ENCODE data around the gene MLYCD.

Gene MLYCD

GRCh38 chr16:83908798-83909197 lies 9.9 kb downstream of the MLYCD start:
- no peaks in the 10 kb centered on the region for H3K27me3 ChIP-seq (ENCODE audit: insufficient read depth, poor library complexity, severe bottlenecking)
- H3K4me1 ChIP-seq (ENCODE audit: insufficient read depth, poor library complexity, severe bottlenecking), result no peaks in the 10 kb centered on the region
- no peaks in the 10 kb centered on the region for H3K36me3 ChIP-seq (ENCODE audit: low read depth)
- no peak overlapping the region for H3K27ac ChIP-seq (ENCODE audit: poor library complexity, severe bottlenecking)
- DNase-seq (ENCODE audit: low spot score) (no peak), ATAC-seq (ENCODE audit: low read depth) (no peak)
- no peak overlapping the region for H3K4me3 ChIP-seq (ENCODE audit: severe bottlenecking)
- no peaks in the 10 kb centered on the region for H3K9me3 ChIP-seq (ENCODE audit: severe bottlenecking)
- no peak for TF ChIP-seq CTCF (IDR thresholded peaks at IDR 0.05; ENCODE audit: poor library complexity, severe bottlenecking)

- H3K4me1 ChIP-seq (ENCODE audit: insufficient read depth, poor library complexity, severe bottlenecking), result no peaks in the 10 kb centered on the region
- H3K27me3 ChIP-seq (ENCODE audit: insufficient read depth, poor library complexity, severe bottlenecking), result no peaks in the 10 kb centered on the region
- no peak for TF ChIP-seq CTCF (IDR thresholded peaks at IDR 0.05; ENCODE audit: poor library complexity, severe bottlenecking)
- no peak overlapping the region for H3K4me3 ChIP-seq (ENCODE audit: severe bottlenecking)
- DNase-seq (ENCODE audit: low spot score) (no peak), ATAC-seq (ENCODE audit: low read depth) (no peak)
- H3K27ac ChIP-seq (ENCODE audit: poor library complexity, severe bottlenecking), result no peak overlapping the region
- no peaks in the 10 kb centered on the region for H3K36me3 ChIP-seq (ENCODE audit: low read depth)
- no peaks in the 10 kb centered on the region for H3K9me3 ChIP-seq (ENCODE audit: severe bottlenecking)
Observed at GRCh38 chr16:83911290-83911689, 12.4 kb downstream of the MLYCD start.

GRCh38 chr16:83912519-83913244 lies 13.8 kb downstream of the MLYCD start:
- Histone ChIP-seq H3K27ac (ENCODE audit: poor library complexity, severe bottlenecking) (no peak overlapping the region), H3K4me1 (ENCODE audit: insufficient read depth, poor library complexity, severe bottlenecking) (no peaks in the 10 kb centered on the region), H3K9me3 (ENCODE audit: severe bottlenecking) (no peaks in the 10 kb centered on the region), H3K36me3 (ENCODE audit: low read depth) (no peaks in the 10 kb centered on the region), H3K27me3 (ENCODE audit: insufficient read depth, poor library complexity, severe bottlenecking) (no peaks in the 10 kb centered on the region), H3K4me3 (ENCODE audit: severe bottlenecking) (no peak overlapping the region)
- ATAC-seq (ENCODE audit: low read depth) (no peak), DNase-seq (ENCODE audit: low spot score) (no peak)
- TF ChIP-seq CTCF (IDR thresholded peaks at IDR 0.05; ENCODE audit: poor library complexity, severe bottlenecking), result no peak

- no peak for TF ChIP-seq CTCF (IDR thresholded peaks at IDR 0.05; ENCODE audit: poor library complexity, severe bottlenecking)
- Histone ChIP-seq H3K4me3 (ENCODE audit: severe bottlenecking) (no peak overlapping the region), H3K27ac (ENCODE audit: poor library complexity, severe bottlenecking) (no peak overlapping the region), H3K36me3 (ENCODE audit: low read depth) (no peaks in the 10 kb centered on the region), H3K9me3 (ENCODE audit: severe bottlenecking) (no peaks in the 10 kb centered on the region), H3K27me3 (ENCODE audit: insufficient read depth, poor library complexity, severe bottlenecking) (no peaks in the 10 kb centered on the region), H3K4me1 (ENCODE audit: insufficient read depth, poor library complexity, severe bottlenecking) (no peaks in the 10 kb centered on the region)
- ATAC-seq (ENCODE audit: low read depth) (no peak; the same call in 2 of the 3 replicates), DNase-seq (ENCODE audit: low spot score) (no peak)
Observed at GRCh38 chr16:83913245-83913633, 14.3 kb downstream of the MLYCD start.

GRCh38 chr16:83914091-83914710 lies 15.3 kb downstream of the MLYCD start:
- Histone ChIP-seq H3K36me3 (ENCODE audit: low read depth) (no peaks in the 10 kb centered on the region), H3K4me1 (ENCODE audit: insufficient read depth, poor library complexity, severe bottlenecking) (no peaks in the 10 kb centered on the region), H3K27ac (ENCODE audit: poor library complexity, severe bottlenecking) (no peak overlapping the region), H3K27me3 (ENCODE audit: insufficient read depth, poor library complexity, severe bottlenecking) (no peaks in the 10 kb centered on the region), H3K9me3 (ENCODE audit: severe bottlenecking) (no peaks in the 10 kb centered on the region), H3K4me3 (ENCODE audit: severe bottlenecking) (no peak overlapping the region)
- ATAC-seq (ENCODE audit: low read depth) (no peak), DNase-seq (ENCODE audit: low spot score) (no peak)
- TF ChIP-seq CTCF (IDR thresholded peaks at IDR 0.05; ENCODE audit: poor library complexity, severe bottlenecking), result no peak

Data from RWPE2 (cell line).